Measurements from ENCODE around the gene OVOL2. TPM values are rescaled to one million over a fixed set of nuclear protein-coding genes. Genes with fewer than 3 reads are reported as not detected.
"Not testable (repeated sequence)": the region's sequence is repeated elsewhere in the genome, so short reads cannot be mapped to it uniquely, and the experiment has no call there.

OVOL2 gene
- not detected for total RNA-seq

DNA sequence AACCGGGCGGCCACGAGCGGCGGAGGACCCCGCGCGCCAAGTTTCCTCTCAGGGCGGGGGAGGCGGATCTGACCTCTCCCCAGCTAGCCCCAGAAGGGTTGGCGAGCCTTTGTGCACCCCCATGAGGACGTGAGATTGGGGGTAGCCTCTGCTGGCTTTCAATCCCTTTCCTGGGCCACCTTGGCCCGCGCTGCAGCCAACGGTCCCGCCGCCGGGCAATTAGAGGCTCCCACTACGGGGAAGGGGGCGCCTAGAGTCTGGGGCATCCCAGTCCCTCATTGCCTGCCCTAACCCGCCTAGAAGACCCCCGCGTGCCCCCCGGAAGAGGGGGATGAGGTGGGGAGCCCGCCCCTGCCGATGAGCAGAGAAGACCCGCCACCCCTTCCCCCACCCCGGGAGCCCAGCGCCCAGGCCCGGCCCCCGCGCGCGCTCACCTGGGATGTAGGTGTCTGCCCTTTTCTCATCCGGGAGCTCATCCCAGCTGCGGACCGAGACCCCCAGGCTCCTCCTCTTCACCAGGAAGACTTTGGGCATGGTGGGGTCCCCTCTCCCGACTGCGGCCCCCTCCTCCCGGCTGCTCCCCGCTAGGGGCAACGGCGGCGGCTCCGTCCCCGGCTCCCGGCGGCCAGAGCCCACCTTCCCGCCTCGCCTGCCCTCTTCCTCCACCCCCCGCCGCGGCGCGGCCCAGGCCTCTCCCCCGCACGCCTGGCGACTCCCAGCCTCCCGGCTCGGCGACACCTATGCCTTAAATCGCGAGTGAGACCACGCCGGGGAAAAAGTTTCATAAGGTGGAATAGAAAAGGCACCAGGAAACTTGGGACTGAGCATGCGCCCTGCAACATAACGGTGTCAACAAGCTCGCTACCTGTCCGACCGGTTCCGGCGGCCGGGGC lies at the start of gene OVOL2:
OVOL2 (minus strand) TSS at position 816 of the 893 bp plus-strand sequence; CDS start at position 534, 282 bp downstream.
- H3K27me3 Mint-ChIP-seq = peaks cover 74% of the 10 kb centered on the region
- no peaks in the 10 kb centered on the region for H3K9me3 Mint-ChIP-seq (ENCODE audit: low read depth)
- H3K27ac Mint-ChIP-seq = no peak within 1 kb of the TSS
- H3K36me3 Mint-ChIP-seq = no peaks in the 10 kb centered on the region
- CTCF ChIA-PET = no interaction called here
- H3K4me1 Mint-ChIP-seq = peaks cover 10% of the 10 kb centered on the region
- DNase-seq (no peak), ATAC-seq (no peak)
- peak within 1 kb of the TSS; percentile 22 for H3K4me3 Mint-ChIP-seq

DNA sequence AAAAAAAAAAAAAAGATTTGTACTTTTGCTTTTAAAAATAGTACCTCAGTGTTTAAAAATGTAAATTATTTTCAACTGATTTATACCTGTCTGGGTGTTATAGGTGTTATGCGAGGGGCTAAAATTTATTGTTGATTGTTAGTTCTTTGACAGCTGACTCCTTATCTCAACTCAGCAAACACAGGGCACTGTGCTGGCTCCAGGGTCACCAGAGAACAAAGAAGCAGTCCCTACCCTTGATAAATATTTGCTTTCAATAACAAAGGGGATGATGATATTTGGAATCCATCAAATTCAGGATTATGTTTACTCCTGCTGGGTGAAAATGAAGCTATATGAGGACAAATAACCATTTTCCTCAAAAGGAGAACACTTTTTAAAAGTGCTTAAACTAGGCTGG lies 45.8 kb upstream of the OVOL2 start:
- H3K27me3 Mint-ChIP-seq = peaks cover 18% of the 10 kb centered on the region
- DNase-seq (no peak), ATAC-seq (no peak)
- H3K36me3 Mint-ChIP-seq = no peaks in the 10 kb centered on the region
- H3K27ac Mint-ChIP-seq = no peak overlapping the region
- H3K4me3 Mint-ChIP-seq = no peak overlapping the region
- no peaks in the 10 kb centered on the region for H3K9me3 Mint-ChIP-seq (ENCODE audit: low read depth)
- CTCF ChIA-PET = no interaction called here
- H3K4me1 Mint-ChIP-seq = no peaks in the 10 kb centered on the region

DNA sequence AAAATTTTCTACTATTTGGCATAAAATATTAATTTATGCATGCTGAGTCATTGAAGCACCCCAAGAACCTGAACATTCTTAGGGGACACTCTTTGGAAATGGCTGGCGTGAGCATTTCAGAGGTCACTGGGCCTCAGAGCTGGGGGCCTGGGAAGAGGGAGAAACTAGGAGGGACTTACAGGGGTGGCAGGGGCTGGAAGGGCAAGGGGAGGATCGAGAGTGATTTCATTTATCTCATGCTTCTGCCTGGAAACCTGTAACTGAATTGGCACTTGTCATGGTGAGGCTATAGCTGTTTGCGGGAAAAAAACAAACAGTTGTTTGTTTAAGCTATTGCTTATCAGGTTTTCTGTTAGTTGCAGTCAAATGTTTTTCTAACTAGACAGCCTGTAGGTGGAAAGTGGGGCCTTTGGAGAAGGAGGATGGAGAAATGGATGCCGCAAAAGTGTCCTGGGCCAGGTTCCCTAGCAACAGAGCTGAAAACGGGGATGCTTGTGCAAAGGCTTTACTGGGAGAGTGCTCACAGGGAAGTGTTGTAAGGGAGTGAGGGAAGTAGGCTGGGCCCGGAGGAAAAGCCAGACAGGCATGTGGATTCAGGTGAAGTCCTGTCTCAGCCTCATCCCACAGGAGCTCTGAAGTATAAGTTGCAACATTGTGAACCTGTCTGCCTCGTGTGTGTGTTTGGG lies 43.6 kb upstream of the OVOL2 start:
- peaks cover 11% of the 10 kb centered on the region for H3K27me3 Mint-ChIP-seq

DNA sequence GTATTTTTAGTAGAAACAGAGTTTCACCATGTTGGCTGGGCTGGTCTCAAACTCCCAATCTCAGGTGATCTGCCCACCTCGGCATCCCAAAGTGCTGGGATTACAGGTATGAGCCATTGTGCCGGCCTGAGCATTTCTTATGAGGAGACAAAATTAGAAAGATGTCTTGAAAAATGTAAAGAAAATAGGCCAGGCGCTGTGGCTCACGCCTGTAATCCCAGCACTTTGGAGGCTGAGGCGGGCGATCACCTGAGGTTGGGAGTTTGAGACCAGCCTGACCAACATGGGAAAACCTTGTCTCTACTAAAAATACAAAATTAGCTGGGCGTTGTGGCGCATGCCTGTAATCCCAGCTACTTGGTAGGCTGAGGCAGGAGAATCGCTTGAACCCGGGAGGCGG lies 42.9 kb upstream of the OVOL2 start:
- H3K4me3 Mint-ChIP-seq; H3K9me3 Mint-ChIP-seq (ENCODE audit: low read depth); H3K4me1 Mint-ChIP-seq; H3K27ac Mint-ChIP-seq; CTCF ChIA-PET; DNase-seq; H3K36me3 Mint-ChIP-seq; ATAC-seq: not testable (repeated sequence)
- peaks cover 11% of the 10 kb centered on the region for H3K27me3 Mint-ChIP-seq

More for the DNA sequence above, 43.6 kb upstream of the OVOL2 start:
- ATAC-seq = no peak
- DNase-seq = no peak
- Mint-ChIP-seq H3K27ac (no peak overlapping the region), H3K4me3 (no peak overlapping the region), H3K4me1 (no peaks in the 10 kb centered on the region), H3K9me3 (ENCODE audit: low read depth) (no peaks in the 10 kb centered on the region), H3K36me3 (no peaks in the 10 kb centered on the region)
- CTCF ChIA-PET = no interaction called here

- Mint-ChIP-seq H3K27me3 (no peaks in the 10 kb centered on the region), H3K27ac (no peak overlapping the region), H3K36me3 (no peaks in the 10 kb centered on the region), H3K4me1 (no peaks in the 10 kb centered on the region), H3K9me3 (ENCODE audit: low read depth) (no peaks in the 10 kb centered on the region), H3K4me3 (no peak overlapping the region)
- CTCF ChIA-PET = no interaction called here
- ATAC-seq = no peak
- DNase-seq = no peak
Measured at GRCh38 chr20:18094191-18094590, 36.5 kb upstream of the OVOL2 start.

DNA sequence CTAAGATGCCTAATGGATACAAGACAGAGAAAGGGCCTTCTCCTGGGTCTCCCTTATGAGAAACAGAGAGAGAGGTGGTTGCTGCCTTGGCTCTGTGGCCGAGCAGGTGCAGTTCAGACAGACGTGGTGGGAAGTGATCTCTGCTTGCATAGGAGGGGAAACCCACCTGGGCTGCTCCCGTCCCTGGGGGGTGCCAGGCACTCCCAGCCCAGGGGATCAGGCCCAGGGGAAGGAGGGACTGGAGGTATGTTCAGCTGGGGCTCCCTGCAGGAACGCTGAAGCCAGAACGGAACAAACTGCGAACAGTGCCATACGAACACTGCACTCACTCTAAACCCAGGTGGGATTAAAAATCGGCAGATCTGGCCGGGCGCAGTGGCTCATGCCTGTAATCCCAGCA lies 35.7 kb upstream of the OVOL2 start:
- ATAC-seq = no peak
- no peaks in the 10 kb centered on the region for H3K27me3 Mint-ChIP-seq
- no peaks in the 10 kb centered on the region for H3K9me3 Mint-ChIP-seq (ENCODE audit: low read depth)
- no peak for DNase-seq
- CTCF ChIA-PET = no interaction called here
- H3K27ac Mint-ChIP-seq = no peak overlapping the region
- no peak overlapping the region for H3K4me3 Mint-ChIP-seq
- H3K36me3 Mint-ChIP-seq = no peaks in the 10 kb centered on the region
- H3K4me1 Mint-ChIP-seq = no peaks in the 10 kb centered on the region

GRCh38 chr20:18092890-18093289 lies 35.2 kb upstream of the OVOL2 start:
- H3K27me3 Mint-ChIP-seq = no peaks in the 10 kb centered on the region
- H3K4me1 Mint-ChIP-seq = no peaks in the 10 kb centered on the region
- H3K4me3 Mint-ChIP-seq = no peak overlapping the region
- DNase-seq (no peak), ATAC-seq (no peak)
- H3K36me3 Mint-ChIP-seq = no peaks in the 10 kb centered on the region
- no peaks in the 10 kb centered on the region for H3K9me3 Mint-ChIP-seq (ENCODE audit: low read depth)
- no peak overlapping the region for H3K27ac Mint-ChIP-seq
- CTCF ChIA-PET = no interaction called here

DNA sequence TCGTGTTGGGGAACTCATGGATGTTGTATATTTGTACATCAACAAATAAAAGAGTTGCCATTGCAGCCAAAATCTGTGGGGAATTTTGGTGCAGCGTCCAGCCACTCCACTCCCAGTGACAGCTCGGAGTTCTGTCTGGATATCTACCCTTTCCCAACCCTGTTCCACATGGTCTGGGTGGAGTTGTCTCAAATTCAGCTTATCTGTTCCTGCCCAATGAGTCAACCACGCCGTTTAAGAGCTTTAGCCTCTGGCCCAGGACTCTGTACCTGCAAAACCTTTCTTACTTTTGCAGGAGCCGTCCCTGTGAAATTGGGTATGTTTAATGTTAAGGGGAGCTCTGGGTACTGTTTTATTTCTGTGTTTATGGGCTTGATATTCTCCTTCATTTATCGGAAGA lies 33.9 kb upstream of the OVOL2 start:
- ATAC-seq = no peak
- DNase-seq = no peak
- H3K9me3 Mint-ChIP-seq (ENCODE audit: low read depth) = no peaks in the 10 kb centered on the region
- H3K4me1 Mint-ChIP-seq = no peaks in the 10 kb centered on the region
- CTCF ChIA-PET = no interaction called here
- H3K27ac Mint-ChIP-seq = no peak overlapping the region
- H3K27me3 Mint-ChIP-seq = no peaks in the 10 kb centered on the region
- no peaks in the 10 kb centered on the region for H3K36me3 Mint-ChIP-seq
- no peak overlapping the region for H3K4me3 Mint-ChIP-seq

DNA sequence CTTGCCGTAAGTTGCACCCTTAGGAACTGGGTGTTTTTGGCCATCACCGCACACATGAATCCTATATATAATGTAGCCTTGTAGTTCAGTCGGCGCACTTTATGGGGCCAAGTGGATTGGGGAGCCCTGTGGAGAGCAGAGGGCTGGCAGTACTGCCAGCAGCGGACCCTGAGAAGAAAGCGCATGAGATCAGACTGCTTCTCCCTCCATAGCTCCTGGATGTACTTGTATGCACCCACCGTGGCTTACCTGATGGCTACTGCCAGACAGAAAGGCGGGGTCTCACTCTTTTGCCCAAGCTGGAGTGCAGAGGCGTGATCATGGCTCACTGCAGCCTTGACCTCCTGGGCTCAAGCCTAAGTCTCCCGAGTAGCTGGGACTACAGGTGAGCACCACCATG lies 32.8 kb upstream of the OVOL2 start:
- CTCF ChIA-PET = no interaction called here

DNA sequence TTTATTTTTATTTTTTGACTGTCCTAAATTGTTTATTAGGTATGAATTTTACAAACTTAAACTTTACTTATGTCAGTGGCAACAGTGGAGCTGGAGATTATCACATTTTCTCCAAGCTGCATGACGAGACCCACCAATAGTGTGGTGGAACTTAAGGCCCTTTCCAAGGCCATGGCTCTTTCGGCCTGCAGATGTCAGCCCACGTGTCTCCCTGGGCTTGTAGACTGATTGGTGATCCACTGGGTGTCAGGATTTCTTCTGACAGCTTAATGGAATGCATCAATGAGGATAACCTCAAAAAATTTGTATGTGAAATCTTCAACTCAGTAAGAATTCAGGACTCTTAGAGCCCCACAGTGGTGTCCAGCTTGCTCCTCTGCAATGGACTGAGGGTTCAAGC lies 32.3 kb upstream of the OVOL2 start:
- DNase-seq = no peak
- Mint-ChIP-seq H3K36me3 (no peaks in the 10 kb centered on the region), H3K9me3 (ENCODE audit: low read depth) (no peaks in the 10 kb centered on the region), H3K27ac (no peak overlapping the region), H3K4me3 (no peak overlapping the region), H3K4me1 (no peaks in the 10 kb centered on the region), H3K27me3 (no peaks in the 10 kb centered on the region)
- CTCF ChIA-PET = no interaction called here
- ATAC-seq = no peak

More for the DNA sequence above, 32.8 kb upstream of the OVOL2 start:
- Mint-ChIP-seq H3K27ac (no peak overlapping the region), H3K27me3 (no peaks in the 10 kb centered on the region), H3K4me3 (no peak overlapping the region), H3K36me3 (no peaks in the 10 kb centered on the region), H3K9me3 (ENCODE audit: low read depth) (no peaks in the 10 kb centered on the region), H3K4me1 (no peaks in the 10 kb centered on the region)
- ATAC-seq (no peak), DNase-seq (no peak)

DNA sequence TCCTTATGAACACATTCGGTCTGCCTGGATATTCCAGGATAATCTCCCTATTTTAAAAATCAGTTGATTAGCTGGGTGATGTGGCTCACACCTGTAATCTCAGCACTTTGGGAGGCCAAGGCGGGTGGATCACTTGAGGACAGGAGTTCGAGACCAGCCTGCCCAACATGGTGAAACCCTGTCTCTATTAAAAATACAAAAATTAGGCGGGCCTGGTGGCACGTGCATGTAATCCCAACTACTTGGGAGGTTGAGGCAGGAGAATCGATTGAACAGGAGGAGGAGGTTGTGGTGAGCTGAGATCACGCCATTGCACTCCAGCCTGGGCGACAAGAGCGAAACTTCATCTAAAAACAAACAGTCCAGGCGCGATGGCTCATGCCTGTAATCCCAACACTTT lies 31.1 kb upstream of the OVOL2 start:
- H3K4me3 Mint-ChIP-seq; H3K9me3 Mint-ChIP-seq (ENCODE audit: low read depth); ATAC-seq; CTCF ChIA-PET; H3K27ac Mint-ChIP-seq; H3K27me3 Mint-ChIP-seq; H3K4me1 Mint-ChIP-seq; DNase-seq; H3K36me3 Mint-ChIP-seq: not testable (repeated sequence)

GRCh38 chr20:18088298-18088697 lies 30.6 kb upstream of the OVOL2 start:
- DNase-seq; H3K9me3 Mint-ChIP-seq (ENCODE audit: low read depth); CTCF ChIA-PET; H3K4me1 Mint-ChIP-seq; ATAC-seq; H3K27me3 Mint-ChIP-seq; H3K27ac Mint-ChIP-seq; H3K4me3 Mint-ChIP-seq; H3K36me3 Mint-ChIP-seq: not testable (repeated sequence)

GRCh38 chr20:18087054-18087453 lies 29.3 kb upstream of the OVOL2 start:
- Mint-ChIP-seq H3K36me3 (no peaks in the 10 kb centered on the region), H3K27ac (no peak overlapping the region), H3K4me1 (no peaks in the 10 kb centered on the region), H3K4me3 (no peak overlapping the region), H3K9me3 (ENCODE audit: low read depth) (no peaks in the 10 kb centered on the region), H3K27me3 (no peaks in the 10 kb centered on the region)
- CTCF ChIA-PET = no interaction called here
- DNase-seq (no peak), ATAC-seq (no peak)

- CTCF ChIA-PET; H3K27ac Mint-ChIP-seq; H3K4me3 Mint-ChIP-seq; H3K9me3 Mint-ChIP-seq (ENCODE audit: low read depth); H3K27me3 Mint-ChIP-seq; H3K4me1 Mint-ChIP-seq; ATAC-seq; DNase-seq; H3K36me3 Mint-ChIP-seq: not testable (repeated sequence)
Measured at GRCh38 chr20:18080836-18081235, 23.1 kb upstream of the OVOL2 start.
